SK-N-SH (cell line): ENCODE data around the gene RFPL4A. TPM values are rescaled to one million over a fixed set of nuclear protein-coding genes. Genes with fewer than 3 reads are reported as not detected.

ENCODE experiments used
- CTCF ChIA-PET: fragments of 300-600, 350-600 bp; formaldehyde crosslinking; extraction: SDS; loops from one replicate; lab custom pipeline; 2021; lab: Yijun Ruan, JAX
- POLR2A ChIA-PET: fragments of 350-600 bp; sonication (Branson Sonifier 250); formaldehyde crosslinking; extraction: SDS; loops from one replicate; lab custom pipeline; 2020; ENCODE audit warnings: antibody characterized with exemption, inconsistent platforms; lab: Yijun Ruan, JAX
- DNase-seq: peaks from one replicate; pipeline ENCODE4 v3.0.0; 2012
- H2AFZ ChIP-seq: fragments of 200-600 bp; sonication (generic); 2 replicates; pipeline ENCODE4 v1.8.1; 2016; ENCODE audit warnings: antibody characterized with exemption, mild to moderate bottlenecking, low read depth
- H3F3A ChIP-seq: fragments of 200-600 bp; sonication (generic); replicated peaks from 2 replicates; pipeline ENCODE3; 2016; ENCODE audit warnings: antibody characterized with exemption, mild to moderate bottlenecking; ENCODE audit not compliant: insufficient read depth
- H3K27ac ChIP-seq, 2 experiments: fragments of 200-500 bp in 1 of 2; fragments of 200-600 bp in 1 of 2; sonication (Bioruptor generic) in 1 of 2; sonication (generic), shearing (Covaris generic) in 1 of 2; 2 replicates each; pipeline versions ENCODE4 v1.5.1 to v1.6.1; 2014 to 2016; ENCODE audit warnings: low read depth in 2 of 2, inconsistent platforms in 1 of 2, low read length in 1 of 2, mild to moderate bottlenecking in 1 of 2, mixed read lengths in 1 of 2
- H3K27me3 ChIP-seq: fragments of 200-600 bp; sonication (generic), shearing (Covaris generic); 2 replicates; pipeline ENCODE4 v1.6.1; 2016; ENCODE audit warnings: mixed run types; ENCODE audit not compliant: insufficient read depth
- H3K36me3 ChIP-seq, 2 experiments: fragments of 200-500 bp in 1 of 2; fragments of 200-600 bp in 1 of 2; sonication (Bioruptor generic) in 1 of 2; sonication (generic) in 1 of 2; replicated peaks in 1 of 2; 2 replicates each; pipeline versions ENCODE3 to v1.5.1; 2014 to 2016; ENCODE audit warnings: low read length in 1 of 2, mild to moderate bottlenecking in 1 of 2; ENCODE audit not compliant: insufficient read depth in 2 of 2, control insufficient read depth in 1 of 2
- H3K4me1 ChIP-seq, 2 experiments: fragments of 200-500 bp in 1 of 2; fragments of 200-600 bp in 1 of 2; sonication (Bioruptor generic) in 1 of 2; sonication (generic), shearing (Covaris generic) in 1 of 2; 2 replicates each; pipeline versions ENCODE4 v1.5.1 to v1.6.1; 2014 to 2016; ENCODE audit warnings: low read depth in 1 of 2, low read length in 1 of 2, mixed run types in 1 of 2; ENCODE audit not compliant: insufficient read depth in 2 of 2, control insufficient read depth in 1 of 2
- H3K4me2 ChIP-seq: fragments of 200-600 bp; sonication (generic), shearing (Covaris generic); 2 replicates; pipeline ENCODE4 v1.6.1; 2017; ENCODE audit warnings: mixed run types
- H3K4me3 ChIP-seq, 2 experiments: fragments of 200-500 bp in 1 of 2; fragments of 200-600 bp in 1 of 2; sonication (Bioruptor generic) in 1 of 2; sonication (generic), shearing (Covaris generic) in 1 of 2; 2 replicates each; pipeline versions ENCODE4 v1.5.1 to v1.8.1; 2014 to 2016; ENCODE audit warnings: low read depth in 2 of 2, inconsistent platforms in 1 of 2, low read length in 1 of 2, mild to moderate bottlenecking in 1 of 2, mixed read lengths in 1 of 2, moderate library complexity in 1 of 2
- H3K79me2 ChIP-seq: fragments of 200-600 bp; sonication (generic); 2 replicates; pipeline ENCODE4 v1.8.1; 2017; ENCODE audit warnings: mild to moderate bottlenecking; ENCODE audit not compliant: insufficient read depth
- H3K9ac ChIP-seq: fragments of 200-600 bp; sonication (generic); 2 replicates; pipeline ENCODE4 v1.6.1; 2017; ENCODE audit warnings: mixed run types
- H3K9me2 ChIP-seq: fragments of 200-600 bp; sonication (generic); 2 replicates; pipeline ENCODE4 v1.6.1; 2017; ENCODE audit warnings: mixed run types
- H3K9me3 ChIP-seq: fragments of 200-600 bp; sonication (generic); 2 replicates; pipeline ENCODE4 v1.6.1; 2017; ENCODE audit warnings: mixed run types, mild to moderate bottlenecking, moderate library complexity
- H4K20me1 ChIP-seq: fragments of 200-600 bp; sonication (generic); 2 replicates; pipeline ENCODE4 v1.6.1; 2017; ENCODE audit warnings: mild to moderate bottlenecking, mixed run types; ENCODE audit not compliant: insufficient read depth
- CHD2 ChIP-seq: fragments of 150-350 bp; IDR thresholded peaks from 2 replicates; pipeline ENCODE4 v1.6.1; 2018; ENCODE audit warnings: low read length; ENCODE audit not compliant: partially characterized antibody
- EZH2phosphoT487 ChIP-seq: fragments of 200-600 bp; sonication (generic); IDR thresholded peaks from 2 replicates; pipeline ENCODE4 v1.6.1; 2017; ENCODE audit warnings: low read depth, mixed run types, mild to moderate bottlenecking, antibody characterized with exemption, moderate library complexity, borderline replicate concordance
- FOSL2 ChIP-seq: IDR thresholded peaks from 2 replicates; pipeline ENCODE4 v1.4.0; 2012; ENCODE audit warnings: low read depth, mild to moderate bottlenecking, moderate library complexity, borderline replicate concordance
- FOXM1 ChIP-seq: IDR thresholded peaks from 2 replicates; pipeline ENCODE4 v1.4.0; 2012; ENCODE audit warnings: low read depth, mild to moderate bottlenecking
- GABPA ChIP-seq: IDR thresholded peaks from 2 replicates; pipeline ENCODE4 v1.4.0; 2012; ENCODE audit warnings: low read depth, mild to moderate bottlenecking
- NFIC ChIP-seq: IDR thresholded peaks from 2 replicates; pipeline ENCODE4 v1.4.0; 2012; ENCODE audit warnings: borderline replicate concordance
- NRF1 ChIP-seq: IDR thresholded peaks from 2 replicates; pipeline ENCODE4 v1.6.1; 2012; ENCODE audit warnings: low read depth, mild to moderate bottlenecking, low read length
- RAD21 ChIP-seq: IDR thresholded peaks from 2 replicates; pipeline ENCODE4 v1.6.1; 2012; ENCODE audit warnings: mild to moderate bottlenecking, low read length
- RCOR1 ChIP-seq: fragments of 150-350 bp; IDR thresholded peaks from 2 replicates; pipeline ENCODE4 v1.6.1; 2017; ENCODE audit warnings: antibody characterized with exemption, low read length
- RXRA ChIP-seq: IDR thresholded peaks from 2 replicates; pipeline ENCODE4 v1.4.0; 2012; ENCODE audit warnings: low read depth, mild to moderate bottlenecking, borderline replicate concordance
- SIN3A ChIP-seq: IDR thresholded peaks from 2 replicates; pipeline ENCODE4 v1.6.1; 2012; ENCODE audit warnings: low read depth, mild to moderate bottlenecking, low read length, moderate library complexity, borderline replicate concordance
- TEAD4 ChIP-seq: IDR thresholded peaks from 2 replicates; pipeline ENCODE4 v1.4.0; 2012; ENCODE audit warnings: mild to moderate bottlenecking, borderline replicate concordance; ENCODE audit not compliant: insufficient read depth
- WGBS: methylation state at CpG from one replicate; pipeline ENCODE4 v1.1.6; 2017; ENCODE audit warnings: low lambda C conversion rate; 5-methylcytosine and 5-hydroxymethylcytosine counted together
- polyA plus RNA-seq, 3 experiments: library from polyadenylated mRNA; depleted of rRNA; stranded (reverse); fragments of >200 nt; gene quantifications; 2 replicates each; pipeline ENCODE4 v1.2.3, GENCODE V29; 2012
- TF ChIP-seq, protein P1 (sequence below): fragments of 150-350 bp; IDR thresholded peaks from 2 replicates; pipeline ENCODE4 v1.6.1; 2016; ENCODE audit warnings: mild to moderate bottlenecking, low read depth, low read length
- TF ChIP-seq, protein P2 (sequence below): IDR thresholded peaks from 2 replicates; pipeline ENCODE4 v1.4.0; 2012; ENCODE audit warnings: low read depth
- TF ChIP-seq, protein P3 (sequence below): fragments of 200-600 bp; sonication (generic); IDR thresholded peaks from 2 replicates; pipeline ENCODE4 v1.6.1; 2017; ENCODE audit warnings: antibody characterized with exemption, mild to moderate bottlenecking, moderate library complexity
- TF ChIP-seq, protein P4 (sequence below): IDR thresholded peaks from 2 replicates; pipeline ENCODE4 v1.4.0; 2012; ENCODE audit warnings: low read depth, borderline replicate concordance
- TF ChIP-seq, protein P5 (sequence below): IDR thresholded peaks from 2 replicates; pipeline ENCODE4; 2012

Gene RFPL4A
- polyA plus RNA-seq, 1 of the 3 experiments (the other 2 are of a cell fraction): not detected

DNA sequence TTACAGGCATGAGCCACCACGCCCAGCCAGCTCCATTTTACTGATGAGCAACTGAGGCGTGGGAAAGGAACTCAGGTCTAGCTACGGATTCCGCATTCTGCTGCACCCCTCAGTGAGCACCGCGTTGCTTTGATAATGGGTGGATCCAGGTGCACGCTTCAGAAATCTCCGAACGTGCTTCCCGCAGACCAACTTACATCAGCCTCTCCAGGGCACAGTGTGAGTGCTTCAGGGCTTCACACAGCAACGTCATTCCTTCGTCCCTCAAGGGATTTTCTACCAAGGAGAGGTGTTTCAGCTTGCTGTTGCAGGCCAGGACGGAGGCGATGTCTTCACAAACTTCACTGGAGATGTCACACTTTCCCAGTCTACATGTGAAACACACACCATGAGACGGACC is 42.4 kb upstream of the RFPL4A start:
- ChIA-PET CTCF (interaction anchor here (0.9 to 1.4 kb wide), 2 partner anchors 12 to 16 kb away, joined by 3 to 8 read pairs; no protein-coding TSS in a partner anchor), POLR2A (no interaction called here)
- Histone ChIP-seq H3K9me2 (no peaks in the 10 kb centered on the region), H3K9ac (no peak overlapping the region), H3K4me1 (no peaks in the 10 kb centered on the region), H4K20me1 (no peaks in the 10 kb centered on the region), H3F3A (no peaks in the 10 kb centered on the region), H3K9me3 (no peaks in the 10 kb centered on the region), H3K27me3 (peaks cover 55% of the 10 kb centered on the region; the same call in 1 of the 2 replicates), H3K79me2 (no peaks in the 10 kb centered on the region), H2AFZ (no peak overlapping the region), H3K4me2 (no peak overlapping the region), H3K4me3 (no peak overlapping the region), H3K36me3 (no peaks in the 10 kb centered on the region), H3K27ac (no peak overlapping the region)
- WGBS: 33% methylated on average over 15 of the region's 15 CpGs
- TF ChIP-seq FOSL2: no peak
- TF ChIP-seq, protein P1, sequence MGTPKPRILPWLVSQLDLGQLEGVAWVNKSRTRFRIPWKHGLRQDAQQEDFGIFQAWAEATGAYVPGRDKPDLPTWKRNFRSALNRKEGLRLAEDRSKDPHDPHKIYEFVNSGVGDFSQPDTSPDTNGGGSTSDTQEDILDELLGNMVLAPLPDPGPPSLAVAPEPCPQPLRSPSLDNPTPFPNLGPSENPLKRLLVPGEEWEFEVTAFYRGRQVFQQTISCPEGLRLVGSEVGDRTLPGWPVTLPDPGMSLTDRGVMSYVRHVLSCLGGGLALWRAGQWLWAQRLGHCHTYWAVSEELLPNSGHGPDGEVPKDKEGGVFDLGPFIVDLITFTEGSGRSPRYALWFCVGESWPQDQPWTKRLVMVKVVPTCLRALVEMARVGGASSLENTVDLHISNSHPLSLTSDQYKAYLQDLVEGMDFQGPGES: no peak
- TF ChIP-seq GABPA: no peak
- TF ChIP-seq EZH2phosphoT487: no peak
- no peak for TF ChIP-seq TEAD4
- TF ChIP-seq, protein P2, sequence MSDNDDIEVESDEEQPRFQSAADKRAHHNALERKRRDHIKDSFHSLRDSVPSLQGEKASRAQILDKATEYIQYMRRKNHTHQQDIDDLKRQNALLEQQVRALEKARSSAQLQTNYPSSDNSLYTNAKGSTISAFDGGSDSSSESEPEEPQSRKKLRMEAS: no peak
- TF ChIP-seq FOXM1: no peak
- no peak for TF ChIP-seq NFIC
- no peak for TF ChIP-seq SIN3A
- TF ChIP-seq CHD2: no peak
- TF ChIP-seq NRF1: no peak
- no peak for TF ChIP-seq RCOR1
- TF ChIP-seq, protein P3, sequence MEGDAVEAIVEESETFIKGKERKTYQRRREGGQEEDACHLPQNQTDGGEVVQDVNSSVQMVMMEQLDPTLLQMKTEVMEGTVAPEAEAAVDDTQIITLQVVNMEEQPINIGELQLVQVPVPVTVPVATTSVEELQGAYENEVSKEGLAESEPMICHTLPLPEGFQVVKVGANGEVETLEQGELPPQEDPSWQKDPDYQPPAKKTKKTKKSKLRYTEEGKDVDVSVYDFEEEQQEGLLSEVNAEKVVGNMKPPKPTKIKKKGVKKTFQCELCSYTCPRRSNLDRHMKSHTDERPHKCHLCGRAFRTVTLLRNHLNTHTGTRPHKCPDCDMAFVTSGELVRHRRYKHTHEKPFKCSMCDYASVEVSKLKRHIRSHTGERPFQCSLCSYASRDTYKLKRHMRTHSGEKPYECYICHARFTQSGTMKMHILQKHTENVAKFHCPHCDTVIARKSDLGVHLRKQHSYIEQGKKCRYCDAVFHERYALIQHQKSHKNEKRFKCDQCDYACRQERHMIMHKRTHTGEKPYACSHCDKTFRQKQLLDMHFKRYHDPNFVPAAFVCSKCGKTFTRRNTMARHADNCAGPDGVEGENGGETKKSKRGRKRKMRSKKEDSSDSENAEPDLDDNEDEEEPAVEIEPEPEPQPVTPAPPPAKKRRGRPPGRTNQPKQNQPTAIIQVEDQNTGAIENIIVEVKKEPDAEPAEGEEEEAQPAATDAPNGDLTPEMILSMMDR: no peak
- TF ChIP-seq RAD21: no peak
- TF ChIP-seq, protein P4, sequence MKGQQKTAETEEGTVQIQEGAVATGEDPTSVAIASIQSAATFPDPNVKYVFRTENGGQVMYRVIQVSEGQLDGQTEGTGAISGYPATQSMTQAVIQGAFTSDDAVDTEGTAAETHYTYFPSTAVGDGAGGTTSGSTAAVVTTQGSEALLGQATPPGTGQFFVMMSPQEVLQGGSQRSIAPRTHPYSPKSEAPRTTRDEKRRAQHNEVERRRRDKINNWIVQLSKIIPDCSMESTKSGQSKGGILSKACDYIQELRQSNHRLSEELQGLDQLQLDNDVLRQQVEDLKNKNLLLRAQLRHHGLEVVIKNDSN: no peak
- no peak for TF ChIP-seq RXRA
- TF ChIP-seq, protein P5, sequence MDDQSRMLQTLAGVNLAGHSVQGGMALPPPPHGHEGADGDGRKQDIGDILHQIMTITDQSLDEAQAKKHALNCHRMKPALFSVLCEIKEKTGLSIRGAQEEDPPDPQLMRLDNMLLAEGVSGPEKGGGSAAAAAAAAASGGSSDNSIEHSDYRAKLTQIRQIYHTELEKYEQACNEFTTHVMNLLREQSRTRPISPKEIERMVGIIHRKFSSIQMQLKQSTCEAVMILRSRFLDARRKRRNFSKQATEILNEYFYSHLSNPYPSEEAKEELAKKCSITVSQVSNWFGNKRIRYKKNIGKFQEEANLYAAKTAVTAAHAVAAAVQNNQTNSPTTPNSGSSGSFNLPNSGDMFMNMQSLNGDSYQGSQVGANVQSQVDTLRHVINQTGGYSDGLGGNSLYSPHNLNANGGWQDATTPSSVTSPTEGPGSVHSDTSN: no peak
- no peak for DNase-seq
